Limb (tissue), 2 donors: ENCODE measurements around the gene TCOF1.
"Not testable (repeated sequence)": the region's sequence is repeated elsewhere in the genome, so short reads cannot be mapped to it uniquely, and the experiment has no call there.

ENCODE experiments used
- DNase-seq, 2 donors: peaks; one replicate each; pipeline ENCODE4 v3.0.0-alpha.2; 2016; ENCODE audit errors: extremely low spot score in 2 of 2

Gene TCOF1

DNA sequence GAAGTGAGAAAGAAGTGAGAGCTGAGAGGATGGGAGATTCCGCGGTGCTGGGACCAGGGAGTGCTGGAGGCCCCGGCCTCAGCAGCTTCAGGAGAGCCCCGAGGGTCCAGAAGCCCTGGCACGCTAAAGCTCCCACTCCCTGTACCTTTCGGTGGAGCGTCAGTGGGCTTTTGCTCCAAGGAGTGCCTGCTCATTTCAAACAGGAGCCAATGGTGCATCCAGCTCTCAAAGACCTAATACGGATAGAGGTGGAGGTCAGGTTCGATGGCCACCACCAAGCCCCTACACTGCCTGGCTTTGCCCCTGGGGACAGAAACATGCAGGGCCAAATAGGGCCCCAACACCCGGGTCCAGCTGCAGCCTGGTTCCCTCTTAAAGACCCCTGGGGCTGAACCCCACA, 47.0 kb downstream of the TCOF1 start:
- DNase-seq = no peak

DNA sequence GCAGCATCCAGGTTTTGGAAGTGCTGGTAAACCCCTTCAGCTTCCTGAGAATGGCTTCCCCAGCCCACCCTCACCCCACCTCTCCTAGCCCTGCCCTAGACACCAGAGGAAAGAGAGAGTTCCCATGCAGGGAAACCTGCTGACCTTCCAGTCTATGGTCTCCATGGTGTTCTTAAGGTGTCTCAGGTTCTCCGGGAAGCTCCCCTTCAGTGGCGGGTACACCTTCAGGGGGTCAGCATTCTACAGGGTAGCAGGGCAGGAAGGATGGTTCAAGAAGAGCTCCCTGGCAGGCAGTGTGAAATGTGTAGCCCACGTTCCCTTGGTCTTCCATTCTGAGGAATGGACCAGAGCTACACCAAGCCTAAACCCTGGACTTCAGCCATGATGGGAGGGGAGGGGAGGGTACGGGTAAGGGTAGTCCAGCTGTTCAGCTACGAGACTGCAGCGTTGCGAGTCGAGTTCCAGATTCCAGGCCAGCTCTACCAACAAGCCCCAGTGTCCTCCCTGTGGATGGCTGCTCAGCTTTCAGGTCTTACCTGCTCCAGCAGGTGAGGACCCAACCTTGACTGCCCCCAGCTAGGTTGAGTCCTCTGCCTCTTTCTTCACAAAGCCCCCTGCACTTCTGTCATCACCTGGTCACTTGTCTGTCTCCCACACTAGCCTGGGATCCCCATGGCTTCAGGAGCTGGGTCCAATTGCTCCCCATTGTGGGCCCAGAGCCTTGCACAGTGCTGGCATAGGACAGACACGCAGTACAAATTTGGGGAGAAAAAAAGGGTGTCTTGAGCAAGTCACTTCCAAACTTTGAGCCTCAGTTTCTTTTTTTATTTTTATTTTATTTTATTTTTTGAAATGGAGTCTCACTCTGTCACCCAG, 47.7 kb downstream of the TCOF1 start:
- DNase-seq = no peak

DNA sequence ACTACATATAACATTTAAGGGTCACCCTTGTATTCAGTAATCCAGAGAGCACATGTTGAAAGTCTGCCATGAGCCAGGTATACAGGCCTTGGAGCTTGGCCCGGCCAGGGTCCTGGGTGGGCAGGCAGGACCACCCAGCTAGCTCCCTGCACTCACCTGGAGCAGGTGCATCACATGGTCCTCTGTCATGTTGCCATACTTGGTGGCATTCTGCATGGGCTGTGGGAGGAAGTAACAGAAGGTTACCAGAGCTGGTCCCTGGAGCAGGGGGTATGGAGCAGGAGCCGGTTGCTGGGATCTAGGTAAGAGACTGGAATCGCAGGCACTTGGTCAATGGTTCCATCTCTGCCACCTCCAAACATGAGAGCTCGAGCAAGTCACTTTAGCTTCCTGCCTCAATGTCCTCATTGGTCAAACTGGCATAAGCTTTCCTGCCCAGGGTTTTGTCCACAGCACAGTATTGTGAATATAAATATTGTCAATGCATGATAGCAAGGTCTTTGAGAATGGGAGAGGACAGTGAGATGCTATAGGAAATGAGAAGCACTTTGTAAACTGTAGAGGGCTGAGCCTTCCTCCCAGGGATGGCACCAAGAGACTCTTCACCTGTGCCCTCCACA, 48.7 kb downstream of the TCOF1 start:
- no peak for DNase-seq

DNA sequence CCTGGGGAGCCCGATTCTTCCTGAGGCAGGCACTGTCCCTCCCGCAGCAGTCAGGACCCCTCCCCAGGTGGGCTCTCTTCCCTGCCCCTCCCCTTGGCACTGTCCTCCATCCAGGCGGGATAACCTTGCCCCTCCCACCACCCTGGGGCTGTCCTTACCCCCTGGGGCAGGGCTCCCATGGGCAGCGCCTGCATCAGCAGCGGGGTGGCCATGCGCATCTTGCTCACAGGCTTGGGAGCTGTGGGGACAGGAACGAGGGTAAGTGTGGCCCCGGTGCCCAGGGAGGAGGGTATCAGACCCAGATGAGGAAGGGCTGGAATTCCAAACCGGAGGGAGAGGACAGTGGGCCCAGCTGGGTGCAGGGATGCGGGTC, 49.2 kb downstream of the TCOF1 start:
- no peak for DNase-seq

DNA sequence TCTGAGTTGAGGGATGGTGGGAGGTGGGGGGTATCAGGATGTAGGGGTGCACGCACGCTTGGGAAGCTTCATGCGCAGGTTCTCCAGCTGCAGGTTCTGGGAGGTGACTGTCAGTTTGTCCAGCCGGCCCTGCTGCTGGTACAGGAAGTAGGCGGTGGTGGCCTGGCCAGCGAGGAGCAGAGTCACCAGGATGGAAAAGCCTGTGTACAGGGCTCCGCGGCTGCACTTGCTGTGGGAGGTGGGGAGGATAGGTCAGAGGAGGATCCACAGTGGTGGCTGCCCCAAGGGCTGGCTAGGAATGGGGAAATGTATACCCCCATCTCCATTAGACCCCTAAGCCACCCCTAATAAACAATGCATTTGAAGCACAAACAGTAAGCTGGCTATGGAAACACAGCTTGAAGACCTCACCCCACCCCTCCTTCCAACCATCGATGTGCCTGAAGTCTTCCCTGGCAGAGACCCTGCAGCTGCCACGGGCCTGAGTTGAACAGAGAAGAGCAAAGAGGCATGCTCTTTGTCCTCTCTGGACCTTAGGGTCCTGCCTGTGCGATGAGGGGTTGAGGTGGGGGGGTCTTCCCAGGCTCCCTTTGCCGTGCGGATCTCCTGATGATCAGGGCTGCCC, 49.7 kb downstream of the TCOF1 start:
- no peak for DNase-seq

DNA sequence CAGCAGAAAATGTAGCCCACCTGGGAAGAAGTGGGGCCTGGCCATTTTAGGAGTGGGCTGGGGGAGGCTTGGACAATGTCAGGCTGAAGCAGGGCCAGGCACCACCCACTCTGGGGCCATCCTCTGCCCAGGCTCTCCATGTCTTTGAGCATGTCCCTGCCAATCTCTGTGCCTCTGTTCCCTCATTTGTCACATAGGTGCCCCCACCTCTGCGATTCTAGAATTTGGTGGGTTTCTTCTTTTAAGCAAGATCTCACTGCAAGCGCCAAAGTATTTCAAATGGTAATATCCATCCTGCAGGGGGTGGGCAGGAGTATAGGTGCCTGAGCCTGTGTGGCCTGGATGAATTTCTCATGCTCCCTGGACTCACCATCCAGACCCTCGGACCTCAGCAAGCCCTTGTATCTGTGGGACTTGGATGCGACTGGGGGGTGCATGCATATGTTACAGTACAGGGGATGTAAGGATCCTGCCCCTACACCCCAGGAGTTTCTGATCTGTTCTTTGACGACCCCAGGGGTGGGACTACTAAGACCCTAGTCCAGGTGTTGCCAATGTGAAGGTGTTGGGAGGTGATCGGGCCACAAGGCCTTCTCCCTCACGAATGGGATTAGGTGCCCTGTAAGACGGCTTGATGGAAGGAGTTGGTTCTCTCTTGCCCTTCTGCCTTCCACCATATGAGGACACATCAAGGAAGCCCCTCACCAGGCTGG, 50.9 kb downstream of the TCOF1 start:
- DNase-seq = no peak

DNA sequence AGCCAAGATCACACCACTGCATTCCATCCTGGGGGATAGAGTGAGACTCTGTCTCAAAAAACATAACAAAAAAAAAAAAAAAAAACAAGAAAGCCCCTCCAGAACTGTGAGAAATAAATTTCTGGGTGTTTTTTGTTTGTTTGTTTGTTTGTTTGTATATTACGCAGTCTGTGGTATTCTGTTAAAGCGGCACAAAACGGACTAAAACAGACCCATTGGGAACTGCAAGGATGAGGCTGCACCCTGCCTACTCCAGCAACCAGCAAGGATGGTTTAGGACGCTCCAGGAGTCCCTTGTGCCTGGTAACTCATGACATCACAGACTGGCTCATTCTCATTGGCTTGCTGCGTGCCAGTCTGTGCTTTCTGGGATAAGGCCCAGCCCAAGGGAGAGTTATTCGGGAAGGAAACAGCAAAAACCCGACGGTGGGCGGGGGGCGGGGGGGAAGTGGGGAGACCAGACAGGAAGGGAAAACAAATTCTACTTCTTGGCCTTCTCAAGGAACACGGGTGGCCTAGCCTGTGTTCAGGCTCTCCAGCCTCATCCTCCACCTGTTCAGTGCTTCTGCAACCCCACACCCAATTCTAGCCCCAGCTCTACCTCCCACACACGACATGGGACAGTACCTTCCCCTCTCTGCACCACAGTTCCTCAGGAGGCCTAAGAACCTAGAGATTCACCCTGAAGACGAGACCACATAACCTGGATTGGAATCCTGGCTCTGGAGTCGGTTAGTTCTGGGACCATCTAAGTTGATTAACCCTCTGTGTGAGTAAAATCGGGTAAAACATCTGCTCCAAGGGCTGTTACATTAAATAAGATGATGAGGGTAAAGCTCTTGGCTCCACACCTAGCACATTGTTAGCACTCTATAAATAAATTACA, 52.4 kb downstream of the TCOF1 start:
- DNase-seq = peak; percentile 80 to 85

DNA sequence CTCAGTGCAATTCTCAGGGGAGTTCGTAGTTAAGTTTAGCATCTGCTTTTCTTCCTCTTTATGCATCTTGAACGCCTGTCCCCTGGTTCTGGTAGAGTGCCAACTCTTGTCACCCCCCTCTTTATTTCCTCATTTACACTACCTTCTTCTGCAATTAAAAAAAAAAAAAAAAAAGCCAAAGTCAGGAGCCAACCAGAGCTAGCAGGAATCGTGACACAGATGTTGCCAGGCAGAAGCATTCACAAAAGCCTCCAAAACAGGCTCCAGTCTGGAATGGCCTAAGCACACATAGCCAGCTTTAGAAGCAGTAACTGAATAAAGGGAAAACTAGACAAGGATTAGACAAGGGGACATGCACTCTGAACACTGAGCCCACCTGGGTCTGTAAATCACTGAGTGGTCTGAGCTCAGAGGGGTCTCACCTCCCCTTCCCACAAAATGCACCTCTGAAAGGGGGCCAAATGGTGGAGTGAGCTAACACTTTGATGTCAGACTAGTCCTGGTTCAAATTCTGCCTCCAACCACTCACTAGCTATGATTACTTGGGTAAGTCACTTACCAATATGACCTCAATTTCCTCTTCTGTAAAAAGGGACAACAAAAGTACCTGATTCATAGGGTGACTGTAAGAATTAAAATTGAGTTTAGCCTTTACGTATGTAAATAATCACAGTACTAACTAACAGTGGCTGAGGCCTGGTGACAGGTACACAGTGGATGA, 53.2 kb downstream of the TCOF1 start:
- peak; percentile 68 to 73 for DNase-seq

DNA sequence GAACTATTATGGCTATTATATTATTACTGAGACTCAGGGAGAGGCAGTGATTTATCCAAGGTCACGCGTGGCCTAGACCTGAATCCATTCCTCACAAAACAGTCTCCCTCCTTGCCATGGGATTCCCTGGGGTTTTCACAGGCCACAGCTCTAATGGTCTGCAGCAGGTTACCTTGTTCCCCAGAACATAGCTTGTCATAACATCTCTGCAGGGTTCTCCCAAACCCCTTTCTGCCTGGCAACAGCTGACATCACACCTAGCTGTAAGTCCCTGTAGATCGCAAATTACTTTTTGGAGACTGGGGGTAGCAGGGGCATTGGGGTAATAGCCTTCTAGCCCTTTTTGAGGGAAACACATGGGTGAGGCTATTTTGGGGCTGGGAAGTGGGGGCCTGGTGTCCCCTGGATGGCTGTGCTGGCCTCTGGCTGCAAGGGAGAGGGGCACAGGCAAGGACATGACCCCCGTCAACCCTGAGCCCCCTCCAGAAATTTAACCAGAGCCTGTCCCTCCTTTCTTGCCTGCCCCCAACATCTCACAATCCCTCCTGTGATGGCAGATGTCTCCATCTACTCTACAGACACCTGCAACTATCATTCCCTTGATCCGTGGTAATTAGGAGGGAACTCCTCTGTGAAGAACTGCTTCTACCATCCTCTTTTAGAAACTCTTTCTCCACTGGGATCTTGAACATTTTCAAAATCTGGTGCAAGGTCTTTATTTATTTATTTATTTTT, 53.9 kb downstream of the TCOF1 start:
- no peak for DNase-seq

DNA sequence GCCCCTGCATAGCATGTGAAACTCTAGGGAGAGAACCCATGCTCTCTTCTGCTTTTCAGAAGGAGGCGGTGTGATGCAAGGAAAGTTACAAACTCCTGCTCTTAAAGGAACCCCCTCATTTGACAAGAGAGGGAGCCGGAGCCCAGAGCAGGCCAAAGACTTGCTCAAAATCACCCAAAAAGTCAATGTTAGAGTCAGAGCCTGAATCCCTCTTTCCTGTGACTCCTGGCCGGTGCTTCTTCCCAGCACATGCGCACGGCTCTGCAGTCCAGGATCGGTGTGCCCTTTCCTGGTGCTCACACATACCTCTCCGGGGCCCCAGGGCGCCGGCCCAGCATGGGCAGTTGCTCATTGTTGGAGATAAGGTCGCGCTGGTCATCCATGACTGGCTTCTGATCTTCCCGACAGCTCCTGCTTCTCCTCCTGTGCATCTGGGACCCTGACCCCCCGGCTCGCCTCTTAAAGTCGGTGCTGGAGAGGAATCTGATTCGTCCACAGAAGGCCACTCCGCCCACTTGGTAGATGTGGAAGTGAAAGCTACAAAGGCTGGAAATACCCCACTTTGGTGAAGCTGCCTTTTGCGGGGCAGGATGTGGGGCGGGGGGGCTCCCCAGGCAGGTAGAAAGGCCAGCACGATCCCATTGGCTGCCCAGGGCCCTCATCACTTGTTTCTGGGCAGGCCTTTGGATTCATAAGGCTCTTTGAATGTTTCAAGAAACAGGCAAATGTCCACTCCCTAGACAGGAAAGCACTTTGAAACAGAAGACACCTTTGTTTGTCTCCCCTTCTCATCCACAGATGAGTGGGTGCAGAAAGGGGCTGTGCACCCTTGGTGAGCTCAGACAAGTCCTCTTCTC, 55.0 kb downstream of the TCOF1 start, which contains the start of gene CD74:
Gene CD74 (minus strand): TSS at position 592 of the 857 bp plus-strand sequence. CDS start 161 bp downstream, at position 431.
- DNase-seq = peak; percentile 43 to 75

DNA sequence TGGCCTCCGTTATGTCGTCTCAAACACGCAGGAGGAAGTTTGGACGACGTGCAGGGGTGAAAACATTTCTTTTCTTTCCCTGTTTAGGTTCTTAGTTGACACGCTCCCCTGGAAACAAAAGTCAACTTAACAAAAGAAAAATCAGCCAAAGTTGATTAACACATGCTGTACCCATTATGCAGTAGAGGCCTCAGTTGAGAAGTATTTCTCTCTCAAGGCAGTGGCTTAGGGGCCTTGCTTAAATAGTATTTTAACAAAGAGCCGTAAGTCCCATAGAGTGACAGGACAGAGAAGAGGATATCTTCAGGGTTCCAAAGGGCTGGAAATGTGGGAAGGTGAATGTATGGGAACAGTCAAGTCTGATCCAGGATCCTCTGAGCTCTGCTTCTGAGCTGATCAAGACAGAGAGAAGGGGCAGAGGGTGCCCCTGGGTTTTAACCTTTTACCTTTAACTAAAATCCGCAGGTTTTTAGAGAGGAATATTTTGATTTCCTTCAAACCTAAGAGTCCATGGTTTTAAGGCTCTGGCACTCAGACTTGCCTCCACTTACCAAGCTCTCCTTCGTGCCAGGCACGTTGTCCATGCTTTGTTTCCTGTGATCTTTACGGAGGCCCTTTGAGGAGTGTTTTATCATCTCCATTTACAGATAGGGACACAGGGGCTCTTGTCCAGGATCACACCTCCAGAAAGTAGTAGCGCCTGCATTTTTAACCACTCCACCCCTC, 55.8 kb downstream of the TCOF1 start:
- no peak for DNase-seq

DNA sequence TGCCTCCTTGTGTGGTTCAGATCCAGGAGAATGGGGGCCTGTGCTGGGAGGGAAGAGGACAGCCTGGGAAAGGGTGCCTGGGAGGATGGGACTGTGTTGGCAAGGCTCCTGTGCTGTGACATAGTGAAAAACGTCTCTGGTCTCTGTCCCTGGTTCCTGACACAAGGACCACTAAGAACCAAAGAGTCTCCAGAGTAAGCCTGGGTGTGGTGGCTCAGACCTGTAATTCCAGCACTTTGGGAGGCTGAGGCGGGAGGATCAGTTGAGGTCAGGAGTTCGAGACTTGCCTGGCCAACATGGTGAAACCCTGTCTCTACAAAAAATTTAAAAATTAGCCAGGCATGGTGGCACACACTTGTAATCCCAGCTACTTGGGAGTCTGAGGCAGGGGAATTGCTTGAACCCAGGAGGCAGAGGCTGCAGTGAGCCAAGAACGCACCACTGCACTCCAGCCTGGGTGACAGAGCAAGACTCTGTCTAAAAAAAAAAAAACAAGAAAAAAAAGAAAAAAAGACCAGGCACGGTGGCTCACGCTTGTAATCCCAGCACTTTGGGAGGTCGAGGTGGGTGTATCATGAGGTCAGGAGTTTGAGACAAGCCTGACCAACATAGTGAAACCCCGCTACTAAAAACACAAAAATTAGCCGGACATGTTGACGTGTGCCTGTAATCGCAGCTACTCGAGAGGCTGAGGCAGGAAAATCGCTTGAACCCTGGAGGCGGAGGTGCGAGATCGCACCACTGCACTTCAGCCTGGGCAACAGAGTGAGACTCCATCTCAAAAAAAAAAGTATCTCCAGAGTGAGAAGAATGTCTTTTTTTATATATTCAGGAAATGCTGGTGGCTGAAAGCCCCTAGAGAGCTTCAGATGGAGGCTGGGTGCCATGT, 56.6 kb downstream of the TCOF1 start:
- not testable (repeated sequence) for DNase-seq

DNA sequence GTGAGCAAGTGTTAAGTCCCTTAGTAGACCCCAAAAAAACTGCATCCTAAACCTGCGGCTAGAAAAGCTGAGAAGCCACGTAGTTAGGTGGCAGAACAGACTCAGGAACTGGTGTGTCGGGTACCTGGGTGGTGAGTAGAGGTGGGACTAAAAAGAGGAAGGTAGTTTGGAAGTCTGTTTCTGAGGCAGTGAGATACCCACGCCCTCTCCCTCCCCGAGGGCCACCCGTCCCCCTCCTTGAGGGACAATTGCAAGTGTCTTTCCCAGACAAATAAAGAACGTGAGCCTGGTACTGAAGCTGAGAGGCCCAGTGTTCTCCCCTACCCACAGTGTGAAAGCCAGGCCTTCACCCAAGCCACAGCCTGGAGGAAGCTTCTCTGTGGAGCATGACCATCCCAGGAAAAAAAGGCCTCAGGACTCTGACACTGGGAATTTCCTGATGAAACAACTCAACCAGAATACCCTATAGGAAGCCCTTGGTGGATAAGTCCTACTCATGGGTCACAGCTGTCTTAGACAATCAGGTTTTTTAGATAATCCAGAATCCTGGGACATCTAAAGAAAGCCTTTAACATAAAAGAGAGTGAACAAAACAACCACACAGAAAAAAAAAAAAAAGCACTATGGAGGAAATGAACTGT, 62.3 kb downstream of the TCOF1 start:
- no peak for DNase-seq

DNA sequence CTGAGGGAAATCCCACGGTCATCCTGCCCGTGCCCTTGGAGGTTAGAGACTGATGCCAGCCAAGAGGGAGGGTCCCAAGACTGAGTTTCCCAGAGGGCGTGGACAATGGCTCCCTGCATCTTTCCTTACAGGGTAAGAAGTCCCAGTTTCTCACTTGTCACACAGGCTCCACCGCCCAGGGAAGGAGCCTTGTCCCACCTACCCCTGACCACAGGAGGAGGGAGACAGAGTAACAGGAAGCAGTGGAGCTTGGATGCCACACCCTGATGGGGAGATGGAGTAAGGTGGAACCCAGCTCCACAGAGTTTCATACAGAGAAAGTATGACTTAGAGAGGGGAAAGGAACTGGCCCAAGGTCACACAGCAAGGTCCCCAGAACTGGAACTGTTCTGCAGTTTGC, 64.6 kb downstream of the TCOF1 start:
- no peak for DNase-seq

DNA sequence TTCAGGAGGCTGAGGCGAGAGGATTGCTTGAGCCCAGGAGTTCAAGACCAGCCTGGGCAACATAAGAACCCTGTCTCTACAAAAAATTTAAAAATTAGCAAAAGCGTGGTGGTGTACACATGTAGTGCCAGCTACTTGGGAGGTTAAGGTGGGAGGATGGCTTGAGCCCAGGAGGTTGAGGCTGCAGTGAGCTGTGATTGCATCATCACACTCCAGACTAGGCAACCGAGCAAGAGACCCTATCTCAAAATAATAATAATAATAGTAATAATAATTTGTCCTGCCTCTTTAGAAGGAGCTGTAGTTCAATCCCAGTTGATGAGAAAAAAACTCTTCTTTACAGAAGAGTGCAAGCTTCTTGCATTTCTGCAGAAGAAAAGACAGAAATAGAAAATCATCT, 65.3 kb downstream of the TCOF1 start:
- DNase-seq = no peak

DNA sequence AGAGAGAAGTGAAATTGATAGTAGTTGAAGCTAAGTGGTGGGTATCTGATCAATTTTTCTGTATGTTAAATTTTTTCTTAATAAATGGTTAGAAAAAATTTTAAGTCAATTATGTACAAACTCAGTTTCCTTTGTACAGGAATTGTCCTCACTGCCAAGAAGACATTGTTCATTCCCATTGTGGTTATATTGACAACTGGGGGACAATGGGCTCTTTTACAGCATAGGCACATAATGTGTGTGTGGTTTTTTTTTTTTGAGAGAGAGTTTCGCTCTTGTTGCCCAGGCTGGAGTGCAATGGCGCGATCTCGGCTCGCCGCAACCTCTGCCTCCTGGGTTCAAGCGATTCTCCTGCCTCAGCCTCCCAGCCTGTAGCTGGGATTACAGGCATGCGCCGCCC, 68.7 kb downstream of the TCOF1 start:
- DNase-seq = not testable (repeated sequence)
